WI38 (cell line): ENCODE data around the gene PEPD.
"Not testable (repeated sequence)": the region's sequence is repeated elsewhere in the genome, so short reads cannot be mapped to it uniquely, and the experiment has no call there.

Source experiments
- H3K4me3 ChIP-seq: 2 replicates; pipeline ENCODE4 v1.5.1; 2011; ENCODE audit warnings: low read depth, mild to moderate bottlenecking, control low read depth, low read length
- TF ChIP-seq, protein P1 (sequence below): IDR thresholded peaks from 2 replicates; pipeline ENCODE4 v1.5.1; 2012; ENCODE audit warnings: low read depth, mild to moderate bottlenecking, control low read depth, low read length

The PEPD gene

DNA sequence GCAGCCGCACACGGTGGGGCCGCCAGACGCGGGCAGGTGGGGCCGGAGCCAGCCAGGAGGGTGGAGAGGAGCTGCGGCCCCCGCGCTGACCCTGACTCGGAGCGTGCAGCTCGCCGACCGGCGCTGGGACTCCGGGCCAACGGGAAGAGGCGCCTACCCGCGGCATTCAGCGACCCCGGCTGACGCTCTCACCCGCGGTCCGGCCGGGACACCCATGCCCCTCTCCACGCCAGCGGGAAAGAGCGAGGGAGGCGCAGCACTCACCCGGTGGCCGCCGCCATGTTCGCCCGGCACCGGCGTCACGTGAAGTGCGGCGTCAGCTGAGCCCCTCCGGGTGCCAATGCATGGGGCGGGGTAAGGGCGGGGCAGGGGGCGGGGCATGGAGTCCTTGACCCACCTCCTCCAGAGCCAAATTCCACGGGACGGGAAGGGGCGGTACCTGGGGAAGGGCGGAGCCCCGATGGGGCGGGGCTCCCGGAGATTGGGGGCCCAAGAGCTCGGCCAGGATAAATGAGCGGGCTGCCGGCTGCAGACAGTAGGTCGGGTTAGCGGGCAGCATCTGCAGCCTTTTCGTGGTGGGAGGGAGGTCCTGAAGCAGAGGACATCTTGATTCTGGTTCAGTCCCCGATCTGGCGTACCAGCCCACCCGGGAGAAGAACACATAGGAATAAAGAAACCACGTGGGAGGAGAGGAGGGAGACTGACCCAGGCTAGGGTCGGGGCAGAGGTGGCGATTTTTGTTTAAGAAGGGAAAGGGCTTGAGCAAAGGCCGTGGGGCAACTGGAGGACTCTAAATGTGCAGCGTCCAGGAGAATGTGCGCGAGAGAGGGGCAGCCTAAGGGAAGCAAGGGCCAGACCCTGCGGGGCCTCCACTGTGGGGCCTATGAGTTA lies at the start of gene PEPD:
Gene PEPD (minus strand): TSS at position 312 of the 891 bp plus-strand sequence. CDS start 31 bp downstream, at position 281.
- TF ChIP-seq, protein P1, sequence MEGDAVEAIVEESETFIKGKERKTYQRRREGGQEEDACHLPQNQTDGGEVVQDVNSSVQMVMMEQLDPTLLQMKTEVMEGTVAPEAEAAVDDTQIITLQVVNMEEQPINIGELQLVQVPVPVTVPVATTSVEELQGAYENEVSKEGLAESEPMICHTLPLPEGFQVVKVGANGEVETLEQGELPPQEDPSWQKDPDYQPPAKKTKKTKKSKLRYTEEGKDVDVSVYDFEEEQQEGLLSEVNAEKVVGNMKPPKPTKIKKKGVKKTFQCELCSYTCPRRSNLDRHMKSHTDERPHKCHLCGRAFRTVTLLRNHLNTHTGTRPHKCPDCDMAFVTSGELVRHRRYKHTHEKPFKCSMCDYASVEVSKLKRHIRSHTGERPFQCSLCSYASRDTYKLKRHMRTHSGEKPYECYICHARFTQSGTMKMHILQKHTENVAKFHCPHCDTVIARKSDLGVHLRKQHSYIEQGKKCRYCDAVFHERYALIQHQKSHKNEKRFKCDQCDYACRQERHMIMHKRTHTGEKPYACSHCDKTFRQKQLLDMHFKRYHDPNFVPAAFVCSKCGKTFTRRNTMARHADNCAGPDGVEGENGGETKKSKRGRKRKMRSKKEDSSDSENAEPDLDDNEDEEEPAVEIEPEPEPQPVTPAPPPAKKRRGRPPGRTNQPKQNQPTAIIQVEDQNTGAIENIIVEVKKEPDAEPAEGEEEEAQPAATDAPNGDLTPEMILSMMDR: no peak
- peak within 1 kb of the TSS; percentile 88 for H3K4me3 ChIP-seq

DNA sequence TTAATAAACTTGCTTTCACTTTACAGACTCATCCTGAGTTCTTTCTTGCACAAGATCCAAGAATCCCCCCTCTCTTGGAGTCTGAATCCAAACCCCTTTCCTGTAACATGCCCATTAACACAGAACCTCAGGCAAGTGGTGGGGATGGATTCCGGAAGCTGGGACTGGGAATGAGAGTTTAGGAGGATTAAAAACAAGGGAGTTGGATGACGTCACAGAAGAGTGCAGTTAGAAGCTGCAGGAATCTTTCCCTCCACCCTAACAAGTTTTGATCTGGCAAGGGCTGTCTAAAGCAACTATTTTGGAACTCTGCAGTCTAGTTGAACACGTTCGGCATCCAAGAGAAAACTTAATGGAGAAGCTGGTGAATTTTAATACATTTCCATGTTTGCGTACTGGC lies 48.2 kb upstream of the PEPD start:
- TF ChIP-seq, protein P1: no peak
- H3K4me3 ChIP-seq: no peak overlapping the region

DNA sequence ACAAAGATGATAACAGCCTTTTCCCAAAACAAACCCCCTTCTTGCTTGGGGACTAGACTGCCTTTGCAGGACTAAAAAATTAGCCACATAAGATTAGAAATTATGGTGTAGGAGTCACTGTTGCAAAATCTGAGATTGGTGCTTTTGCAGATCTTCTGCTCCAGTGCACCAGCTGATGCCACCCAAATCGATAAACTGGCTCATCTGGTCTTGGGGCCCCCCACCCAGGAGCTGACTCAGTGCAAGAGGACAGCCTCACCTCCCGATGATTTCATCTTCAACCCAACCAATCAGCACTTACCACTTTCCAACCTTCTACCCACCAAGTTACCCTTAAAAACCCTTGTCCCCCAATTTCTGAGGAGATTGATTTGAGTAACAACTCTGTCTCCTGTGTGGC lies 47.1 kb upstream of the PEPD start:
- TF ChIP-seq, protein P1: no peak
- no peak overlapping the region for H3K4me3 ChIP-seq

DNA sequence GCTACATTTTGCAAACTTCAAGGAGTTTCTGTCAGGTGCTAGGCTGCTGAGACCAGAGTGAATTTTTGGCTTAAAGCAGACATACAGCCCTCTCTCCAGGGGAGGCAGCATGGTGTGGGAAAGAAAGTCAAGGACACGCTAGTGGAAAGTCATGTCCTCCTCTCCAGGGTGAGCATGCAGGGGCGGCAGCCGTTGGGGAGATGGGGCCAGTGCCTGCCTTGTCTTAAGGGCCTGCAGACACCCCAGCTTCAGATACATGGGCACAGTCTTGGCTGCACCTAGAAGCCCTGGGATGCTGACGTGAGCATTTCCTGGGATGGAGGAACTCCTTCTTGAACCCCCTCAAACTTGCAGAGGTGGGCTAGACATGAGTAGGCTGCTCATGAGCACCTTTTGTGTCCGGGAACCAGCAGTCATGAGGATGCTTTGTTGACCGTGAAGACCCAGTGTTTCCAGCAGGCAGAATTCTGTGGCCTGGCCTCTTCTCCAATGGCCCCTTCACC lies 43.3 kb upstream of the PEPD start:
- TF ChIP-seq, protein P1: no peak
- no peak overlapping the region for H3K4me3 ChIP-seq

DNA sequence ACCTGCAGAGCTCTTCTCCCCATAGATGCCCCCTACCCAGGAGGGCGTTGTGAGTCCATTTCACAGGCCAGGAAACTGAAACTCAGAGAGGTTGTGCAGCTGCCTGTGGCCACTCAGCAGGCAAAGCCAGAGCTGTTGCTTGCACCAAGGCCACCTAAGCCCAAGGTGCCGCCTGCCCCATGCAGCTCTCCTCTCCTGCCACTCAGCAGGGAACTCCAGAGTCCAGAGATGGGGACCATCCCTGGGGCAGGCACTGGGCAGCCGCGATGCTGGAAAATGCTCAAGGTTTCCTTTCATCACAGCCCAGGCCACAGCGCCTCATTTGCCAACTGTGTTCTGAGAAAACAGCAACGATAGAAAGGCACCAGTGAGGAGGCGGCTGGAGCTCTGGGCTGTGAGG lies 41.0 kb upstream of the PEPD start:
- TF ChIP-seq, protein P1: no peak
- no peak overlapping the region for H3K4me3 ChIP-seq

DNA sequence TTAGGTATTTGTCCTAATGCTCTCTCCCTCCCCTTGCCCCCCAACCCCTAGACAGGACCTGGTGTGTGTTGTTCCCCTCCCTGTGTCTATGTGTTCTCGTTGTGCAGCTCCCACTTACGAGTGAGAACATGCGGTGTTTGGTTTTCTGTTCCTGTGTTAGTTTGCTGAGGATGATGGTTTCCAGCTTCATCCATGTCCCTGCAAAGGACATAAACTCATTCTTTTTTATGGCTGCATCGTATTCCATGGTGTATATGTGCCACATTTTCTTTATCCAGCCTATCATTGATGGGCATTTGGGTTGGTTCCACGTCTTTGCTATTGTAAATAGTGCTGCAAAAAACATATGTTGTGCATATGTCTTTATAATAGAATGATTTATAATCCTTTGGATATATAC lies 40.1 kb upstream of the PEPD start:
- not testable (repeated sequence) for H3K4me3 ChIP-seq

DNA sequence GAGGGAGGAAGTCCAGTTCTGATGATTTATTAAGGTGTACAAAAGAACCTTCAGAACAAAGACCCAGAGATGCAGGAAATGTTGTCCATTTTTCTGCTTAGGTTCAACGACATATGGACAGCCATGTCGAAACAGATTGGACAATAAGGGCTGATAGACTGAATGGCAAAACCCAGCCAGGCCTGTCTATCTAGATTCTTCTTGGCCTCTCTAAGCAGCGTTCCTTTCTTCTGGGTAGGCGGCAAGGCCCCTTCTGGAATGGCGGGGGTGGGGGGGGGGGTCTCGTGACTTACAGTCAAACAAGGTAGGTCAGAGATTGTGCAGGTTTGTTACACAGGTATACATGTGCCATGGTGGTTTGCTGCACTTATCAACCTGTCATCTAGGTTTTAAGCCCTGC lies 39.7 kb upstream of the PEPD start:
- TF ChIP-seq, protein P1: no peak
- no peak overlapping the region for H3K4me3 ChIP-seq
